IMR-90 (cell line): ENCODE data around the gene COL18A1. TPM values are rescaled to one million over a fixed set of nuclear protein-coding genes. Genes with fewer than 3 reads are reported as not detected.

ENCODE experiments used
- ATAC-seq: fragments of 200-7000 bp; cut with Tn5 transposase; 2 replicates; pipeline ENCODE4 v1.9.1; 2020; ENCODE audit warnings: low read depth, mild to moderate bottlenecking, moderate library complexity
- BruUV-seq: library from RNA; stranded (reverse); fragments of 400-500 nt; replicated peaks from 2 replicates; lab custom pipeline; 2021; lab: Mats Ljungman, UMichigan
- CTCF ChIA-PET: fragments of 300-600 bp; formaldehyde crosslinking; extraction: SDS; loops from one replicate; lab custom pipeline; 2021; ENCODE audit warnings: antibody characterized with exemption; lab: Yijun Ruan, JAX
- POLR2A ChIA-PET: fragments of 300-600 bp; sonication (Branson Sonifier 250); formaldehyde crosslinking; loops from one replicate; lab custom pipeline; 2022; ENCODE audit warnings: antibody characterized with exemption; ENCODE audit not compliant: unreplicated experiment; lab: Charles Lee
- DNase-seq: peaks from one replicate; pipeline ENCODE4 v3.0.0; 2013
- H2AFZ ChIP-seq: replicated peaks from 2 replicates; pipeline ENCODE3; 2013; ENCODE audit warnings: low read length, mild to moderate bottlenecking; ENCODE audit not compliant: poor library complexity
- H2AK5ac ChIP-seq: 2 replicates; pipeline ENCODE4 v1.6.1; 2013; ENCODE audit warnings: low read depth, low read length, inconsistent platforms
- H2AK9ac ChIP-seq: replicated peaks from 2 replicates; pipeline ENCODE3; 2013; ENCODE audit warnings: mild to moderate bottlenecking, low read depth, low read length, moderate library complexity; ENCODE audit not compliant: poor library complexity
- H2BK120ac ChIP-seq: 2 replicates; pipeline ENCODE4 v1.6.1; 2013; ENCODE audit warnings: low read depth, low read length, inconsistent platforms
- H2BK15ac ChIP-seq: 3 replicates; pipeline ENCODE4 v1.6.1; 2013; ENCODE audit warnings: low read depth, low read length, inconsistent platforms
- H2BK20ac ChIP-seq: 2 replicates; pipeline ENCODE4 v1.6.1; 2013; ENCODE audit warnings: low read depth, mild to moderate bottlenecking, inconsistent platforms, low read length, moderate library complexity
- H2BK5ac ChIP-seq: 2 replicates; pipeline ENCODE4 v1.6.1; 2013; ENCODE audit warnings: mild to moderate bottlenecking, low read depth, low read length, inconsistent platforms; ENCODE audit not compliant: poor library complexity, severe bottlenecking
- H3K14ac ChIP-seq: replicated peaks from 2 replicates; pipeline ENCODE4 v1.6.1; 2013; ENCODE audit warnings: low read depth, low read length, inconsistent platforms
- H3K18ac ChIP-seq: 2 replicates; pipeline ENCODE4 v1.6.1; 2013; ENCODE audit warnings: low read depth, low read length, control low read depth
- H3K23ac ChIP-seq: 2 replicates; pipeline ENCODE4 v1.6.1; 2013; ENCODE audit warnings: low read depth, low read length, inconsistent platforms
- H3K27ac ChIP-seq: 2 replicates; pipeline ENCODE4 v1.5.1; 2013; ENCODE audit warnings: mild to moderate bottlenecking, control low read depth, low read length; ENCODE audit not compliant: insufficient read depth
- H3K27me3 ChIP-seq: 2 replicates; pipeline ENCODE4 v1.6.1; 2013; ENCODE audit warnings: low read length; ENCODE audit not compliant: control insufficient read depth, insufficient read depth
- H3K36me3 ChIP-seq: 2 replicates; pipeline ENCODE4 v1.6.1; 2013; ENCODE audit warnings: low read length, mixed read lengths; ENCODE audit not compliant: control insufficient read depth, insufficient read depth
- H3K4ac ChIP-seq: 2 replicates; pipeline ENCODE4 v1.6.1; 2013; ENCODE audit warnings: low read depth, low read length, inconsistent platforms
- H3K4me1 ChIP-seq: 2 replicates; pipeline ENCODE4 v1.6.1; 2013; ENCODE audit warnings: low read length, mixed read lengths; ENCODE audit not compliant: control insufficient read depth, insufficient read depth
- H3K4me2 ChIP-seq: 2 replicates; pipeline ENCODE4 v1.6.1; 2013; ENCODE audit warnings: low read depth, mild to moderate bottlenecking, control low read depth, low read length, moderate library complexity
- H3K4me3 ChIP-seq: 2 replicates; pipeline ENCODE4 v1.5.1; 2013; ENCODE audit warnings: low read depth, mild to moderate bottlenecking, control low read depth, low read length, moderate library complexity; ENCODE audit not compliant: insufficient read depth
- H3K56ac ChIP-seq: 2 replicates; pipeline ENCODE4 v1.6.1; 2013; ENCODE audit warnings: low read length, inconsistent platforms; ENCODE audit not compliant: insufficient read depth; ENCODE audit errors: extremely low read depth
- H3K79me1 ChIP-seq, 2 experiments: 2 replicates each; pipeline ENCODE4 v1.6.1; 2013; ENCODE audit warnings: low read length in 2 of 2, inconsistent platforms in 1 of 2, low read depth in 1 of 2
- H3K9ac ChIP-seq: 2 replicates; pipeline ENCODE4 v1.6.1; 2013; ENCODE audit warnings: low read depth, low read length, control low read depth
- H3K9me1 ChIP-seq: 2 replicates; pipeline ENCODE4 v1.6.1; 2013; ENCODE audit warnings: low read length, inconsistent platforms; ENCODE audit not compliant: insufficient read depth
- H3K9me3 ChIP-seq: 2 replicates; pipeline ENCODE4 v1.6.1; 2013; ENCODE audit warnings: low read length; ENCODE audit not compliant: control insufficient read depth, insufficient read depth
- H4K20me1 ChIP-seq: 2 replicates; pipeline ENCODE4 v1.6.1; 2013; ENCODE audit warnings: low read length, inconsistent platforms; ENCODE audit not compliant: insufficient read depth
- H4K5ac ChIP-seq: 2 replicates; pipeline ENCODE4 v1.6.1; 2013; ENCODE audit warnings: mild to moderate bottlenecking, low read depth, low read length, control low read depth
- H4K8ac ChIP-seq, 2 experiments: 2 replicates each; pipeline ENCODE4 v1.6.1; 2013; ENCODE audit warnings: low read depth in 2 of 2, low read length in 2 of 2, control low read depth in 1 of 2, inconsistent platforms in 1 of 2
- H4K91ac ChIP-seq: 2 replicates; pipeline ENCODE4 v1.6.1; 2013; ENCODE audit warnings: low read depth, low read length, inconsistent platforms; ENCODE audit not compliant: insufficient read depth
- ELK1 ChIP-seq: fragments of 150-350 bp; IDR thresholded peaks from 2 replicates; pipeline ENCODE4 v1.6.1; 2016; ENCODE audit warnings: low read depth, mild to moderate bottlenecking, low read length, moderate library complexity, borderline replicate concordance
- MAFK ChIP-seq: IDR thresholded peaks from 2 replicates; pipeline ENCODE4 v1.6.1; 2012; ENCODE audit warnings: low read depth, low read length, improper control_type of control experiment
- MAZ ChIP-seq: IDR thresholded peaks from 2 replicates; pipeline ENCODE4 v1.6.1; 2012; ENCODE audit warnings: low read depth, mild to moderate bottlenecking, low read length, improper control_type of control experiment, moderate library complexity, borderline replicate concordance
- POLR2A ChIP-seq: IDR thresholded peaks from 2 replicates; pipeline ENCODE4 v1.6.1; 2012; ENCODE audit warnings: mild to moderate bottlenecking, low read depth, low read length
- SMC3 ChIP-seq: fragments of 150-350 bp; IDR thresholded peaks from 2 replicates; pipeline ENCODE4 v1.6.1; 2016; ENCODE audit warnings: low read depth, mild to moderate bottlenecking, antibody characterized with exemption, low read length, moderate library complexity
- USF2 ChIP-seq: fragments of 150-350 bp; IDR thresholded peaks from 2 replicates; pipeline ENCODE4 v1.6.1; 2017; ENCODE audit warnings: mild to moderate bottlenecking, antibody characterized with exemption, low read length, low read depth
- WGBS, 2 experiments: methylation state at CpG; one replicate each; pipeline versions ENCODE4 v1.1.5 to v1.1.7; 2013; ENCODE audit warnings: missing lambda C conversion rate in 2 of 2; ENCODE audit not compliant: insufficient read length in 1 of 2; ENCODE audit errors: extremely low coverage in 2 of 2; 5-methylcytosine and 5-hydroxymethylcytosine counted together
- dilution Hi-C: fragments of 300-500 bp; cut with HindIII; formaldehyde crosslinking; loops from one replicate; pipeline ENCODE4 v1.14.3; 2018; ENCODE audit warnings: low sequenced_read_pairs; ENCODE audit not compliant: unreplicated experiment
- in situ Hi-C: fragments of 300-500 bp; cut with MboI; formaldehyde crosslinking; loops from 3 replicates; pipeline ENCODE4 v1.14.3; 2019; ENCODE audit warnings: low sequenced_read_pairs, inconsistent platforms, mixed read lengths
- intact Hi-C: fragments of 100-400 bp; cut with micrococcal nuclease; formaldehyde crosslinking; loops from 2 replicates; pipeline ENCODE4 v1.10.0; 2022
- polyA plus RNA-seq, 3 experiments: library from polyadenylated mRNA; depleted of rRNA; stranded (reverse); fragments of >200 nt; gene quantifications; 2 replicates each; pipeline ENCODE4 v1.2.3, GENCODE V29; 2012; ENCODE audit warnings: low replicate concordance in 1 of 3
- total RNA-seq: library from RNA; depleted of rRNA; stranded (reverse); fragments of >200 nt; gene quantifications from 2 replicates; pipeline ENCODE4 v1.2.3, GENCODE V29; 2012

COL18A1 gene
- total and polyA plus RNA-seq, 2 of the 4 experiments (the other 2 are of a cell fraction) = 4.3 to 46.7 TPM

GRCh38 chr21:45504516-45505415, 99.8 kb downstream of the COL18A1 start:
- Histone ChIP-seq H2BK5ac (no peak overlapping the region), H3K9me1 (peaks cover 7% of the 10 kb centered on the region; the same call in 1 of the 2 replicates), H3K56ac (no peak overlapping the region), H4K20me1 (no peaks in the 10 kb centered on the region; the same call in 1 of the 2 replicates), H2BK15ac (no peak overlapping the region), H3K9ac (no peak overlapping the region), H3K36me3 (peaks cover 38% of the 10 kb centered on the region), H3K4me1 (no peaks in the 10 kb centered on the region), H3K14ac (no peak overlapping the region), H3K23ac (no peak overlapping the region), H3K4me2 (no peak overlapping the region), H2AK9ac (no peak overlapping the region), H3K27me3 (no peaks in the 10 kb centered on the region), H3K18ac (no peak overlapping the region), H2BK20ac (no peak overlapping the region), H3K79me1 (peaks cover 0 to 5% of the 10 kb centered on the region in 2 experiments; a peak in 1 of 4 replicates), H4K8ac (no peak overlapping the region), H2AFZ (no peak overlapping the region), H3K9me3 (no peaks in the 10 kb centered on the region), H2BK120ac (no peak overlapping the region), H3K27ac (no peak overlapping the region), H4K5ac (no peak overlapping the region), H2AK5ac (no peak overlapping the region), H4K91ac (no peak overlapping the region), H3K4ac (no peak overlapping the region), H3K4me3 (no peak overlapping the region)
- POLR2A ChIA-PET = no interaction called here
- 86% methylated on average over 15 of the region's 41 CpGs; no CpG with 5 or more reads in 1 of the 2 experiments for WGBS, 2 experiments
- dilution Hi-C loops (no loop called here), in situ Hi-C loops (no loop called here), intact Hi-C loops (no loop called here)
- no TSS peak for BruUV-seq
- no peak for DNase-seq
- TF ChIP-seq USF2 (no peak), POLR2A (no peak), MAZ (no peak), ELK1 (no peak), SMC3 (no peak), MAFK (no peak)
- no peak for ATAC-seq
- CTCF ChIA-PET = no interaction called here
